A673 (cell line): ENCODE data around the gene ARMH1. TPM values are rescaled to one million over a fixed set of nuclear protein-coding genes. Genes with fewer than 3 reads are reported as not detected.
"Not testable (repeated sequence)": the region's sequence is repeated elsewhere in the genome, so short reads cannot be mapped to it uniquely, and the experiment has no call there.

ENCODE experiments used
- BruUV-seq: library from RNA; stranded (reverse); fragments of 400-500 nt; replicated peaks from 2 replicates; lab custom pipeline; 2021; lab: Mats Ljungman, UMichigan
- CTCF ChIA-PET: fragments of 300-600 bp; sonication (Branson Sonifier 250); formaldehyde crosslinking; loops from one replicate; lab custom pipeline; 2022; ENCODE audit warnings: antibody characterized with exemption; lab: Charles Lee
- POLR2A ChIA-PET: fragments of 300-600 bp; sonication (Branson Sonifier 250); formaldehyde crosslinking; loops from one replicate; lab custom pipeline; 2022; ENCODE audit warnings: antibody characterized with exemption; ENCODE audit not compliant: low non-redundant PET; lab: Charles Lee
- DNase-seq: peaks from one replicate; pipeline ENCODE4 v3.0.0-alpha.2; 2015; ENCODE audit warnings: low spot score
- H3K27ac ChIP-seq: fragments of 200-600 bp; sonication (generic); 2 replicates; pipeline ENCODE4 v1.5.1; 2016; ENCODE audit warnings: mixed run types, low read depth, mild to moderate bottlenecking, mixed read lengths, antibody characterized with exemption, low read length; ENCODE audit not compliant: poor library complexity, severe bottlenecking
- H3K27me3 ChIP-seq: fragments of 200-600 bp; sonication (generic); replicated peaks from 2 replicates; pipeline ENCODE4 v1.6.1; 2017; ENCODE audit warnings: mixed run types, low read depth, mild to moderate bottlenecking, mixed read lengths, antibody characterized with exemption, low read length; ENCODE audit not compliant: insufficient read depth, poor library complexity
- H3K36me3 ChIP-seq: fragments of 200-600 bp; sonication (generic); 2 replicates; pipeline ENCODE4 v1.6.1; 2016; ENCODE audit warnings: mixed run types, mild to moderate bottlenecking, mixed read lengths, antibody characterized with exemption, low read length; ENCODE audit not compliant: insufficient read depth, poor library complexity, severe bottlenecking
- H3K4me1 ChIP-seq: fragments of 200-600 bp; sonication (generic); 2 replicates; pipeline ENCODE4 v1.6.1; 2017; ENCODE audit warnings: mixed run types, mild to moderate bottlenecking, mixed read lengths, antibody characterized with exemption, low read length; ENCODE audit not compliant: insufficient read depth, poor library complexity, severe bottlenecking
- H3K4me3 ChIP-seq: fragments of 200-600 bp; sonication (generic); 2 replicates; pipeline ENCODE4 v1.5.1; 2016; ENCODE audit warnings: low read depth, mixed run types, mild to moderate bottlenecking, mixed read lengths, low read length; ENCODE audit not compliant: poor library complexity, severe bottlenecking
- H3K9me3 ChIP-seq: fragments of 200-600 bp; sonication (generic); 2 replicates; pipeline ENCODE4 v1.6.1; 2016; ENCODE audit warnings: mixed run types, low read depth, mild to moderate bottlenecking, mixed read lengths, antibody characterized with exemption, low read length; ENCODE audit not compliant: poor library complexity, severe bottlenecking
- EZH2 ChIP-seq: fragments of 200-600 bp; sonication (generic); IDR thresholded peaks from 2 replicates; pipeline ENCODE4 v1.6.1; 2017; ENCODE audit warnings: borderline replicate concordance, low read depth, mild to moderate bottlenecking, mixed read lengths, antibody characterized with exemption, low read length; ENCODE audit not compliant: poor library complexity, severe bottlenecking
- intact Hi-C: fragments of 100-400 bp; cut with micrococcal nuclease; formaldehyde crosslinking; loops from one replicate; pipeline ENCODE4 v1.10.0; 2022; ENCODE audit not compliant: unreplicated experiment
- total RNA-seq: library from RNA; stranded (reverse); gene quantifications from 2 replicates; pipeline ENCODE4 v1.2.3, GENCODE V29; 2021
- TF ChIP-seq, protein P1 (sequence below): fragments of 300-800, 200-600 bp; sonication (generic); conservative IDR thresholded peaks from 2 replicates; pipeline ENCODE4 v1.5.1; 2017; ENCODE audit warnings: low read depth, mild to moderate bottlenecking, antibody characterized with exemption, low read length, moderate library complexity, mixed read lengths

ARMH1 gene
- total RNA-seq, 1 experiment from 2014 or later = 0.26 TPM

- no peak for DNase-seq
- POLR2A ChIA-PET = no interaction called here
- CTCF ChIA-PET = no interaction called here
- Histone ChIP-seq H3K4me3 (no peak overlapping the region), H3K27ac (no peak overlapping the region), H3K27me3 (no peaks in the 10 kb centered on the region), H3K4me1 (no peaks in the 10 kb centered on the region), H3K36me3 (no peaks in the 10 kb centered on the region), H3K9me3 (no peaks in the 10 kb centered on the region)
- BruUV-seq = no TSS peak
- TF ChIP-seq, protein P1, sequence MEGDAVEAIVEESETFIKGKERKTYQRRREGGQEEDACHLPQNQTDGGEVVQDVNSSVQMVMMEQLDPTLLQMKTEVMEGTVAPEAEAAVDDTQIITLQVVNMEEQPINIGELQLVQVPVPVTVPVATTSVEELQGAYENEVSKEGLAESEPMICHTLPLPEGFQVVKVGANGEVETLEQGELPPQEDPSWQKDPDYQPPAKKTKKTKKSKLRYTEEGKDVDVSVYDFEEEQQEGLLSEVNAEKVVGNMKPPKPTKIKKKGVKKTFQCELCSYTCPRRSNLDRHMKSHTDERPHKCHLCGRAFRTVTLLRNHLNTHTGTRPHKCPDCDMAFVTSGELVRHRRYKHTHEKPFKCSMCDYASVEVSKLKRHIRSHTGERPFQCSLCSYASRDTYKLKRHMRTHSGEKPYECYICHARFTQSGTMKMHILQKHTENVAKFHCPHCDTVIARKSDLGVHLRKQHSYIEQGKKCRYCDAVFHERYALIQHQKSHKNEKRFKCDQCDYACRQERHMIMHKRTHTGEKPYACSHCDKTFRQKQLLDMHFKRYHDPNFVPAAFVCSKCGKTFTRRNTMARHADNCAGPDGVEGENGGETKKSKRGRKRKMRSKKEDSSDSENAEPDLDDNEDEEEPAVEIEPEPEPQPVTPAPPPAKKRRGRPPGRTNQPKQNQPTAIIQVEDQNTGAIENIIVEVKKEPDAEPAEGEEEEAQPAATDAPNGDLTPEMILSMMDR = no peak
- no peak for TF ChIP-seq EZH2
- intact Hi-C loops = no loop called here
These were observed 21.6 kb downstream of the ARMH1 start for GRCh38 chr1:44696101-44696500.

DNA sequence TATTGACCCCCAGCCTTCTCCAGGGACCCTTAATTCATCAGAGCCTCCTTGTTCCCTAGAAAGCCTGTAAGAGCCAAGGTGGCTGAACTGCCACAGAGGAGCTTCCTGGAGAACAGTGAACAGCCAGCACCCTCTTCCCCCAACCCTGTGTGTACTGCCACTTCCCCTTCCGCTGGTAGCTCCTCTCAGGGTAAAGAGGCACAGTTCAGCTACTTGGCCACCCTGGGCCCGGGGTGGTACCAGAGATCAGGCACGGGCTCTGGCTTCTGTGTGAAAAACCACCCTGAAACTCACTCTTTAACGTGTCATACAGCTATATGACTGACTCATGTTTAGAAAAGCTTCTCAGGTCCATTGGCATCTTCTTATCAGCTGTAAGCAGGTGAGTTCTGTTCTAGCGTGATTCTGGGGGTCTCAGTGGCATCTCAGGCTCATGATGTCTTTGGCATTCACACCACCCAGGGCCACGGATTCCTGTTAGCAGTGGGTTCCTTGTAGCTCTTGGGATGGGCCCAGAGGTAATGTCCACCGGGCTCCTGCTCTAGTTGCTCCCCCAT is 22.4 kb downstream of the ARMH1 start:
- no peak for DNase-seq
- Histone ChIP-seq H3K27ac (no peak overlapping the region), H3K4me1 (no peaks in the 10 kb centered on the region), H3K27me3 (no peaks in the 10 kb centered on the region), H3K36me3 (no peaks in the 10 kb centered on the region), H3K9me3 (no peaks in the 10 kb centered on the region), H3K4me3 (no peak overlapping the region)
- ChIA-PET CTCF (no interaction called here), POLR2A (interaction anchor here (0.6 to 0.7 kb wide), 2 partner anchors 141 to 1129 kb away, joined by 4 to 5 read pairs; no protein-coding TSS in a partner anchor)
- no TSS peak for BruUV-seq
- TF ChIP-seq EZH2 = no peak
- TF ChIP-seq, protein P1 = no peak
- intact Hi-C loops = no loop called here

DNA sequence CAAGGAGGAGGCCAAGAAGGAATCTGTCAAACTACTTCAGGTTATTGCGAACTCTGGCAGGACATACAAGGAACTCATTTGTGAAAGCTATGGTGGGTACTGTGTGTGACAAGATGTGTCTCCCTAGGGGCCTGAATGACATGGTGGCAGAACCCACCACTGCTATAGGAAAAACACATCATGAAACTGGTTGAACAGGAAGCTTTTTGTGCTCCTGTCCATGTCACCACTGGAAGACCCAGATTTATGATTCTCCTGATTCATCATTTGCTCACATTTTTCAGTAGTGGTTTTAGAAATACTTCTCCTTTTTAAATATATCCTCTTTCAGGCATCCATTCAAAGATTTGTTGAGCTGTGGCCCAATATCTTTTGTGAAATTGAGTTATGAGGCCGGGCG is 23.6 kb downstream of the ARMH1 start:
- Histone ChIP-seq H3K27ac (no peak overlapping the region), H3K9me3 (no peaks in the 10 kb centered on the region), H3K27me3 (no peaks in the 10 kb centered on the region), H3K4me3 (no peak overlapping the region), H3K36me3 (no peaks in the 10 kb centered on the region), H3K4me1 (no peaks in the 10 kb centered on the region)
- intact Hi-C loops = no loop called here
- CTCF ChIA-PET = no interaction called here
- no peak for DNase-seq
- POLR2A ChIA-PET = no interaction called here
- TF ChIP-seq, protein P1 = no peak
- no peak for TF ChIP-seq EZH2
- BruUV-seq = no TSS peak

- BruUV-seq, H3K4me3 ChIP-seq, H3K4me1 ChIP-seq, H3K36me3 ChIP-seq, H3K9me3 ChIP-seq, DNase-seq, H3K27me3 ChIP-seq, POLR2A ChIA-PET, intact Hi-C loops, CTCF ChIA-PET, H3K27ac ChIP-seq: not testable (repeated sequence)
These were observed 24.9 kb downstream of the ARMH1 start for GRCh38 chr1:44699375-44699774.
